ENCODE measurements around the gene NAA16. TPM values are rescaled to one million over a fixed set of nuclear protein-coding genes. Genes with fewer than 3 reads are reported as not detected.

The NAA16 gene
- total and polyA plus RNA-seq, 12 donors: 3.4 to 15.1 (median 8.5) TPM

DNA sequence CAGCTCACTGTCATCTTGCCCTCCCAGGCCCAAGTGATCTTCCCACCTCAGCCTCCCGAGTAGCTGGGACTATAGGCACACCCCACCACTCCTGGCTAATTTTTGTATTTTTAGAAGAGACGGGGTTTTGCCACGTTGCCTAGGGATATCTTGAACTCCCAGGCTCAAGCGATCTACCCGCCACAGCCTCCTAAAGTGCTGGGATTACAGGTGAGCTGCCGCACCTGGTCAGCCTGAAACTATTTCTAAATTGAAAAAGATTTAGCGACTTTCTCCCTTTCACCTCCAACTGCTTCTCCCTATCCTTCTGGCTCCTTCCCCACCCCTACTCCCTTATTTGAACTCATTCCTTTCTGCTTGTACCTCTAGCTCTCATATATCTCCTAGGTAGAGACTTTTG is 19.8 kb upstream of the NAA16 start:
- H3K36me3 ChIP-seq: no peaks in the 10 kb centered on the region
- no peak overlapping the region for H3K27ac ChIP-seq
- 92 to 98% methylated on average over 7 of the region's 7 CpGs for WGBS, 2 donors
- peaks cover 0 to 41% (median 8%) of the 10 kb centered on the region in 11 donors for H3K9me3 ChIP-seq
- ATAC-seq: no peak
- H3K4me1 ChIP-seq: no peaks in the 10 kb centered on the region
- intact Hi-C loops (cut with DNase I): no loop called here
- H3K27me3 ChIP-seq: no peaks in the 10 kb centered on the region
- no peak overlapping the region for H3K4me3 ChIP-seq
- DNase-seq: no peak
- TF ChIP-seq, protein P1, sequence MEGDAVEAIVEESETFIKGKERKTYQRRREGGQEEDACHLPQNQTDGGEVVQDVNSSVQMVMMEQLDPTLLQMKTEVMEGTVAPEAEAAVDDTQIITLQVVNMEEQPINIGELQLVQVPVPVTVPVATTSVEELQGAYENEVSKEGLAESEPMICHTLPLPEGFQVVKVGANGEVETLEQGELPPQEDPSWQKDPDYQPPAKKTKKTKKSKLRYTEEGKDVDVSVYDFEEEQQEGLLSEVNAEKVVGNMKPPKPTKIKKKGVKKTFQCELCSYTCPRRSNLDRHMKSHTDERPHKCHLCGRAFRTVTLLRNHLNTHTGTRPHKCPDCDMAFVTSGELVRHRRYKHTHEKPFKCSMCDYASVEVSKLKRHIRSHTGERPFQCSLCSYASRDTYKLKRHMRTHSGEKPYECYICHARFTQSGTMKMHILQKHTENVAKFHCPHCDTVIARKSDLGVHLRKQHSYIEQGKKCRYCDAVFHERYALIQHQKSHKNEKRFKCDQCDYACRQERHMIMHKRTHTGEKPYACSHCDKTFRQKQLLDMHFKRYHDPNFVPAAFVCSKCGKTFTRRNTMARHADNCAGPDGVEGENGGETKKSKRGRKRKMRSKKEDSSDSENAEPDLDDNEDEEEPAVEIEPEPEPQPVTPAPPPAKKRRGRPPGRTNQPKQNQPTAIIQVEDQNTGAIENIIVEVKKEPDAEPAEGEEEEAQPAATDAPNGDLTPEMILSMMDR (IDR thresholded peaks at IDR 0.05): no peak

DNA sequence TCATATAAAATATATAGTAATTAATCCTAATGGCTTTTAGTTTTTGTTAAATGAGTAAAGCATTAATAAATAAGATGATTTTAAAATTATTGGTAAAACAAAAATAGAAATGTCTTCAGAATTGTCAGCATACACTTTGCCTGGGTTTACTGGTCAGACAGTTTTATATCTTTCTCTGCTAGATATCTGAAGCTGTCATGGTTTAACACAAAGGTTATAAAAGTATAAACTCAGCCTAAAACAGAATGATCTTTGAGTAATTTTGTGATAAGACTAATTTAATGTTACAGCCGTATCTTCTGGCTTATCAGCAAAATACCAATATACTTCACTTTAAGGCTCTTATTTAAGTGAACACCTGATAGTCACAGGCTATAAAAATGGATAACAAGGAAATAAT is 17.8 kb upstream of the NAA16 start:
- H3K27me3 ChIP-seq: no peaks in the 10 kb centered on the region
- peaks cover 0 to 41% (median 8%) of the 10 kb centered on the region in 11 donors for H3K9me3 ChIP-seq
- H3K27ac ChIP-seq: no peak overlapping the region
- WGBS, 2 donors: 83 to 84% methylated on average over 1 of the region's 1 CpG
- no peak for ATAC-seq
- TF ChIP-seq, protein P1 (IDR thresholded peaks at IDR 0.05): no peak
- no peak overlapping the region for H3K4me3 ChIP-seq
- no peaks in the 10 kb centered on the region for H3K36me3 ChIP-seq
- no peak for DNase-seq
- H3K4me1 ChIP-seq: no peaks in the 10 kb centered on the region
- intact Hi-C loops (cut with DNase I): no loop called here

DNA sequence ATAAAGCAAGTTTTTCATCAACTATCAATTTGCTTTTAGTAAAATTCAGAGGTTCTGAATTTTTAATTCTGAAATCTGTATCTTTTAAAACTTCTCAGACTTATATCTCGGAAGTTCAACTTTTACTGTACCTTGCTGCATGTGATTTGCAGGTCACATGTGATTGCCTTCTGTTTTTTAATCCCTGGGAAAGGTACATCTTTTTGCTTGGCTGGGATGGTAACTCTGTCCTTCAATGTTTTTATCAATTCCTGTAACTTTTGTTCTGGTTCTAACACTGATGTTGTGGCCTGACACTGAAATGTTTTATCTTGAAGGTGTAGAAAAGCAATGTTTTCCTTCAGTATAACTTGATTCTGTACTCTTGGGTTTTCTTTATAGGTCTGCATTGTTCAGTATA is 16.2 kb upstream of the NAA16 start:
- Histone ChIP-seq H3K36me3 (no peaks in the 10 kb centered on the region), H3K4me3 (no peak overlapping the region), H3K4me1 (no peaks in the 10 kb centered on the region), H3K27me3 (no peaks in the 10 kb centered on the region), H3K9me3 (peaks cover 0 to 41% (median 8%) of the 10 kb centered on the region in 11 donors), H3K27ac (no peak overlapping the region)
- intact Hi-C loops (cut with DNase I): no loop called here
- ATAC-seq (no peak), DNase-seq (no peak)
- 88 to 94% methylated on average over 1 of the region's 1 CpG for WGBS, 2 donors
- TF ChIP-seq, protein P1 (IDR thresholded peaks at IDR 0.05): no peak

DNA sequence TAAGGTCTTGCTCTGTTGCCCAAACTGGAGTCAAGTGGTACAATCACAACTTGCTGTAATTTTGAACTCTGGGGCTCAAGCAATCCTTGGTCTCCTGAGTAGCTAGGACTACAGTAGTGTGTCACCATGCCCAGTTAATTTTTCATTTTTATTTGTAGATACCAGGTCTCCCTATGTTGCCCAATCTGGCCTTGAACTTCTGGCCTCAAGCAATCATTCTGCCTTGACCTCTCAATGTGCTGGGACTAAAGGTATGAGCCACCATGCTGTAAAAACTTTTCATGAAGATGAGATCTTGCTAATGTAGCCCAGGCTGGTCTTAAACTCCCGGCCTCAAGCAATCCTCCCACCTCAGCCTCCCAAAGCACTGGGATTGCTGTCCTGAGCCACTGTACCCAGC is 15.1 kb upstream of the NAA16 start:
- Histone ChIP-seq H3K36me3 (no peaks in the 10 kb centered on the region), H3K27ac (no peak overlapping the region), H3K4me1 (no peaks in the 10 kb centered on the region), H3K4me3 (no peak overlapping the region), H3K9me3 (peaks cover 0 to 41% (median 8%) of the 10 kb centered on the region in 11 donors), H3K27me3 (no peaks in the 10 kb centered on the region)
- WGBS, 2 donors: 93 to 96% methylated on average over 1 of the region's 1 CpG
- intact Hi-C loops (cut with DNase I): no loop called here
- no peak for DNase-seq
- no peak for ATAC-seq
- TF ChIP-seq, protein P1 (IDR thresholded peaks at IDR 0.05): no peak
